GM19463 (cell line): Measurements from ENCODE around the gene KPNA5.
A peak's percentile ranks its signal among the peaks of the same experiment; 100 is the strongest.

Experiments used
- ATAC-seq: cut with Tn5 transposase; IDR thresholded peaks from one replicate; pipeline ENCODE4 v1.9.1; 2021; ENCODE audit warnings: mild to moderate bottlenecking, moderate library complexity; ENCODE audit not compliant: unreplicated experiment

KPNA5 gene

GRCh38 chr6:116779573-116780164, 98.7 kb downstream of the KPNA5 start:
- peak; percentile 80 for ATAC-seq

- no peak for ATAC-seq
Observed at GRCh38 chr6:116783852-116784251, 102.8 kb downstream of the KPNA5 start.
